IMR-90 (cell line): ENCODE data around the gene CLEC16A. TPM values are rescaled to one million over a fixed set of nuclear protein-coding genes. Genes with fewer than 3 reads are reported as not detected.

Experiments
- ATAC-seq: fragments of 200-7000 bp; cut with Tn5 transposase; 2 replicates; pipeline ENCODE4 v1.9.1; 2020; ENCODE audit warnings: low read depth, mild to moderate bottlenecking, moderate library complexity
- BruUV-seq: library from RNA; stranded (reverse); fragments of 400-500 nt; replicated peaks from 2 replicates; lab custom pipeline; 2021; lab: Mats Ljungman, UMichigan
- CTCF ChIA-PET: fragments of 300-600 bp; formaldehyde crosslinking; extraction: SDS; loops from one replicate; lab custom pipeline; 2021; ENCODE audit warnings: antibody characterized with exemption; lab: Yijun Ruan, JAX
- POLR2A ChIA-PET: fragments of 300-600 bp; sonication (Branson Sonifier 250); formaldehyde crosslinking; loops from one replicate; lab custom pipeline; 2022; ENCODE audit warnings: antibody characterized with exemption; ENCODE audit not compliant: unreplicated experiment; lab: Charles Lee
- DNase-seq: peaks from one replicate; pipeline ENCODE4 v3.0.0; 2013
- H2AFZ ChIP-seq: replicated peaks from 2 replicates; pipeline ENCODE3; 2013; ENCODE audit warnings: low read length, mild to moderate bottlenecking; ENCODE audit not compliant: poor library complexity
- H2AK5ac ChIP-seq: 2 replicates; pipeline ENCODE4 v1.6.1; 2013; ENCODE audit warnings: low read depth, low read length, inconsistent platforms
- H2AK9ac ChIP-seq: replicated peaks from 2 replicates; pipeline ENCODE3; 2013; ENCODE audit warnings: mild to moderate bottlenecking, low read depth, low read length, moderate library complexity; ENCODE audit not compliant: poor library complexity
- H2BK120ac ChIP-seq: 2 replicates; pipeline ENCODE4 v1.6.1; 2013; ENCODE audit warnings: low read depth, low read length, inconsistent platforms
- H2BK15ac ChIP-seq: 3 replicates; pipeline ENCODE4 v1.6.1; 2013; ENCODE audit warnings: low read depth, low read length, inconsistent platforms
- H2BK20ac ChIP-seq: 2 replicates; pipeline ENCODE4 v1.6.1; 2013; ENCODE audit warnings: low read depth, mild to moderate bottlenecking, inconsistent platforms, low read length, moderate library complexity
- H2BK5ac ChIP-seq: 2 replicates; pipeline ENCODE4 v1.6.1; 2013; ENCODE audit warnings: mild to moderate bottlenecking, low read depth, low read length, inconsistent platforms; ENCODE audit not compliant: poor library complexity, severe bottlenecking
- H3K14ac ChIP-seq: replicated peaks from 2 replicates; pipeline ENCODE4 v1.6.1; 2013; ENCODE audit warnings: low read depth, low read length, inconsistent platforms
- H3K18ac ChIP-seq: 2 replicates; pipeline ENCODE4 v1.6.1; 2013; ENCODE audit warnings: low read depth, low read length, control low read depth
- H3K23ac ChIP-seq: 2 replicates; pipeline ENCODE4 v1.6.1; 2013; ENCODE audit warnings: low read depth, low read length, inconsistent platforms
- H3K27ac ChIP-seq: 2 replicates; pipeline ENCODE4 v1.5.1; 2013; ENCODE audit warnings: mild to moderate bottlenecking, control low read depth, low read length; ENCODE audit not compliant: insufficient read depth
- H3K27me3 ChIP-seq: 2 replicates; pipeline ENCODE4 v1.6.1; 2013; ENCODE audit warnings: low read length; ENCODE audit not compliant: control insufficient read depth, insufficient read depth
- H3K36me3 ChIP-seq: 2 replicates; pipeline ENCODE4 v1.6.1; 2013; ENCODE audit warnings: low read length, mixed read lengths; ENCODE audit not compliant: control insufficient read depth, insufficient read depth
- H3K4ac ChIP-seq: 2 replicates; pipeline ENCODE4 v1.6.1; 2013; ENCODE audit warnings: low read depth, low read length, inconsistent platforms
- H3K4me1 ChIP-seq: 2 replicates; pipeline ENCODE4 v1.6.1; 2013; ENCODE audit warnings: low read length, mixed read lengths; ENCODE audit not compliant: control insufficient read depth, insufficient read depth
- H3K4me2 ChIP-seq: 2 replicates; pipeline ENCODE4 v1.6.1; 2013; ENCODE audit warnings: low read depth, mild to moderate bottlenecking, control low read depth, low read length, moderate library complexity
- H3K4me3 ChIP-seq: 2 replicates; pipeline ENCODE4 v1.5.1; 2013; ENCODE audit warnings: low read depth, mild to moderate bottlenecking, control low read depth, low read length, moderate library complexity; ENCODE audit not compliant: insufficient read depth
- H3K56ac ChIP-seq: 2 replicates; pipeline ENCODE4 v1.6.1; 2013; ENCODE audit warnings: low read length, inconsistent platforms; ENCODE audit not compliant: insufficient read depth; ENCODE audit errors: extremely low read depth
- H3K79me1 ChIP-seq, 2 experiments: 2 replicates each; pipeline ENCODE4 v1.6.1; 2013; ENCODE audit warnings: low read length in 2 of 2, inconsistent platforms in 1 of 2, low read depth in 1 of 2
- H3K9ac ChIP-seq: 2 replicates; pipeline ENCODE4 v1.6.1; 2013; ENCODE audit warnings: low read depth, low read length, control low read depth
- H3K9me1 ChIP-seq: 2 replicates; pipeline ENCODE4 v1.6.1; 2013; ENCODE audit warnings: low read length, inconsistent platforms; ENCODE audit not compliant: insufficient read depth
- H3K9me3 ChIP-seq: 2 replicates; pipeline ENCODE4 v1.6.1; 2013; ENCODE audit warnings: low read length; ENCODE audit not compliant: control insufficient read depth, insufficient read depth
- H4K20me1 ChIP-seq: 2 replicates; pipeline ENCODE4 v1.6.1; 2013; ENCODE audit warnings: low read length, inconsistent platforms; ENCODE audit not compliant: insufficient read depth
- H4K5ac ChIP-seq: 2 replicates; pipeline ENCODE4 v1.6.1; 2013; ENCODE audit warnings: mild to moderate bottlenecking, low read depth, low read length, control low read depth
- H4K8ac ChIP-seq, 2 experiments: 2 replicates each; pipeline ENCODE4 v1.6.1; 2013; ENCODE audit warnings: low read depth in 2 of 2, low read length in 2 of 2, control low read depth in 1 of 2, inconsistent platforms in 1 of 2
- H4K91ac ChIP-seq: 2 replicates; pipeline ENCODE4 v1.6.1; 2013; ENCODE audit warnings: low read depth, low read length, inconsistent platforms; ENCODE audit not compliant: insufficient read depth
- CTCF ChIP-seq: conservative IDR thresholded peaks from 2 replicates; pipeline ENCODE4 v1.5.1; 2012; ENCODE audit warnings: mild to moderate bottlenecking, low read depth, low read length, improper control_type of control experiment
- MAFK ChIP-seq: IDR thresholded peaks from 2 replicates; pipeline ENCODE4 v1.6.1; 2012; ENCODE audit warnings: low read depth, low read length, improper control_type of control experiment
- MXI1 ChIP-seq: IDR thresholded peaks from 2 replicates; pipeline ENCODE4 v1.6.1; 2012; ENCODE audit warnings: low read depth, mild to moderate bottlenecking, low read length, moderate library complexity, borderline replicate concordance
- RAD21 ChIP-seq: IDR thresholded peaks from 2 replicates; pipeline ENCODE4 v1.6.1; 2012; ENCODE audit warnings: low read length, improper control_type of control experiment
- WGBS, 2 experiments: methylation state at CpG; one replicate each; pipeline versions ENCODE4 v1.1.5 to v1.1.7; 2013; ENCODE audit warnings: missing lambda C conversion rate in 2 of 2; ENCODE audit not compliant: insufficient read length in 1 of 2; ENCODE audit errors: extremely low coverage in 2 of 2; 5-methylcytosine and 5-hydroxymethylcytosine counted together
- dilution Hi-C: fragments of 300-500 bp; cut with HindIII; formaldehyde crosslinking; loops from one replicate; pipeline ENCODE4 v1.14.3; 2018; ENCODE audit warnings: low sequenced_read_pairs; ENCODE audit not compliant: unreplicated experiment
- in situ Hi-C: fragments of 300-500 bp; cut with MboI; formaldehyde crosslinking; loops from 3 replicates; pipeline ENCODE4 v1.14.3; 2019; ENCODE audit warnings: low sequenced_read_pairs, inconsistent platforms, mixed read lengths
- intact Hi-C: fragments of 100-400 bp; cut with micrococcal nuclease; formaldehyde crosslinking; loops from 2 replicates; pipeline ENCODE4 v1.10.0; 2022
- polyA plus RNA-seq, 3 experiments: library from polyadenylated mRNA; depleted of rRNA; stranded (reverse); fragments of >200 nt; gene quantifications; 2 replicates each; pipeline ENCODE4 v1.2.3, GENCODE V29; 2012; ENCODE audit warnings: low replicate concordance in 1 of 3
- total RNA-seq: library from RNA; depleted of rRNA; stranded (reverse); fragments of >200 nt; gene quantifications from 2 replicates; pipeline ENCODE4 v1.2.3, GENCODE V29; 2012

The CLEC16A gene
- total and polyA plus RNA-seq, 2 of the 4 experiments (the other 2 are of a cell fraction): 15.9 to 16.5 TPM

GRCh38 chr16:11150190-11150589 is 205.8 kb downstream of the CLEC16A start:
- Histone ChIP-seq H3K14ac (no peak overlapping the region), H3K56ac (no peak overlapping the region), H3K36me3 (no peaks in the 10 kb centered on the region), H4K5ac (no peak overlapping the region), H3K27me3 (no peaks in the 10 kb centered on the region), H4K8ac (no peak overlapping the region), H2AK9ac (no peak overlapping the region), H3K4me1 (peaks cover 4% of the 10 kb centered on the region), H2BK120ac (no peak overlapping the region), H3K9me3 (no peaks in the 10 kb centered on the region), H2BK5ac (no peak overlapping the region), H3K4me3 (no peak overlapping the region), H3K18ac (no peak overlapping the region), H3K9ac (no peak overlapping the region), H2AK5ac (no peak overlapping the region), H3K23ac (no peak overlapping the region), H3K27ac (no peak overlapping the region), H4K20me1 (no peaks in the 10 kb centered on the region), H2BK20ac (no peak overlapping the region), H3K9me1 (peaks cover 7% of the 10 kb centered on the region; the same call in 1 of the 2 replicates), H3K79me1 (peaks cover 0 to 6% of the 10 kb centered on the region in 2 experiments; a peak in 1 of 4 replicates), H3K4me2 (no peak overlapping the region), H4K91ac (no peak overlapping the region), H3K4ac (no peak overlapping the region), H2BK15ac (no peak overlapping the region), H2AFZ (no peak overlapping the region)
- dilution Hi-C loops (no loop called here), in situ Hi-C loops (no loop called here), intact Hi-C loops (no loop called here)
- no TSS peak for BruUV-seq
- ChIA-PET POLR2A (no interaction called here), CTCF (interaction anchor here (0.6 kb wide), 1 partner anchor 114 kb away, joined by 5 read pairs; no protein-coding TSS in a partner anchor)
- TF ChIP-seq MAFK (no peak), CTCF (no peak), RAD21 (no peak), MXI1 (no peak)
- ATAC-seq (no peak), DNase-seq (no peak)
- WGBS, 2 experiments: 100% methylated on average over 4 of the region's 5 CpGs; no CpG with 5 or more reads in 1 of the 2 experiments
